ENCODE measurements around the gene EIF2D. TPM values are rescaled to one million over a fixed set of nuclear protein-coding genes. Genes with fewer than 3 reads are reported as not detected.
"Not testable (repeated sequence)": the region's sequence is repeated elsewhere in the genome, so short reads cannot be mapped to it uniquely, and the experiment has no call there.

EIF2D gene
- total and polyA plus RNA-seq, 8 donors: 37.5 to 110 (median 90.7) TPM

- H3K4me3 ChIP-seq: no peak overlapping the region
- no peaks in the 10 kb centered on the region for H3K27me3 ChIP-seq
- peaks cover 0 to 22% of the 10 kb centered on the region in 2 donors for H3K36me3 ChIP-seq
- no peak for ATAC-seq
- TF ChIP-seq CTCF (IDR thresholded peaks at IDR 0.05): no peak
- no peaks in the 10 kb centered on the region for H3K4me1 ChIP-seq
- no peak overlapping the region for H3K27ac ChIP-seq
- H3K9me3 ChIP-seq: no peaks in the 10 kb centered on the region
- DNase-seq: no peak
- intact Hi-C loops (cut with DNase I): no loop called here
These were observed 35.0 kb upstream of the EIF2D start for GRCh38 chr1:206647224-206647623.

- ATAC-seq (no peak), DNase-seq (no peak)
- intact Hi-C loops (cut with DNase I): no loop called here
- H3K9me3 ChIP-seq: no peaks in the 10 kb centered on the region
- H3K27me3 ChIP-seq: no peaks in the 10 kb centered on the region
- no peaks in the 10 kb centered on the region for H3K4me1 ChIP-seq
- H3K4me3 ChIP-seq: no peak overlapping the region
- TF ChIP-seq CTCF (IDR thresholded peaks at IDR 0.05): no peak
- H3K27ac ChIP-seq: no peak overlapping the region
- peaks cover 0 to 22% of the 10 kb centered on the region in 2 donors for H3K36me3 ChIP-seq
These were observed 34.2 kb upstream of the EIF2D start for GRCh38 chr1:206646504-206646903.

GRCh38 chr1:206643118-206643698, 30.9 kb upstream of the EIF2D start:
- Histone ChIP-seq H3K27ac (no peak overlapping the region), H3K4me1 (peaks cover 0 to under 1% of the 10 kb centered on the region in 2 donors), H3K9me3 (no peaks in the 10 kb centered on the region), H3K36me3 (peaks cover 0 to 16% of the 10 kb centered on the region in 2 donors), H3K4me3 (no peak overlapping the region), H3K27me3 (no peaks in the 10 kb centered on the region)
- TF ChIP-seq CTCF (IDR thresholded peaks at IDR 0.05): no peak
- DNase-seq (no peak), ATAC-seq (no peak)
- intact Hi-C loops (cut with DNase I): no loop called here

- ATAC-seq; H3K27ac ChIP-seq; H3K27me3 ChIP-seq; H3K4me1 ChIP-seq; H3K36me3 ChIP-seq; DNase-seq; intact Hi-C loops (cut with DNase I); H3K4me3 ChIP-seq; H3K9me3 ChIP-seq: not testable (repeated sequence)
These were observed 29.8 kb upstream of the EIF2D start for GRCh38 chr1:206642074-206642473.

GRCh38 chr1:206637605-206638004, 25.3 kb upstream of the EIF2D start:
- Histone ChIP-seq H3K4me3 (no peak overlapping the region), H3K36me3 (no peaks in the 10 kb centered on the region), H3K4me1 (peaks cover 21 to 38% of the 10 kb centered on the region in 2 donors), H3K9me3 (no peaks in the 10 kb centered on the region), H3K27me3 (peaks cover 0 to 10% of the 10 kb centered on the region in 2 donors), H3K27ac (peak overlapping the region in 1 of 2 donors; percentile 37)
- intact Hi-C loops (cut with DNase I): no loop called here
- TF ChIP-seq CTCF (IDR thresholded peaks at IDR 0.05): no peak
- ATAC-seq (no peak), DNase-seq (no peak)

GRCh38 chr1:206636671-206637070, 24.4 kb upstream of the EIF2D start:
- Histone ChIP-seq H3K27me3 (peaks cover 0 to 10% of the 10 kb centered on the region in 2 donors), H3K9me3 (no peaks in the 10 kb centered on the region), H3K4me1 (peaks cover 21 to 38% of the 10 kb centered on the region in 2 donors), H3K4me3 (peak overlapping the region in 1 of 2 donors; percentile 9), H3K27ac (peak overlapping the region in 1 of 2 donors; percentile 89), H3K36me3 (no peaks in the 10 kb centered on the region)
- ATAC-seq: no peak
- TF ChIP-seq CTCF (IDR thresholded peaks at IDR 0.05): no peak
- intact Hi-C loops (cut with DNase I): no loop called here
- no peak for DNase-seq

All from left lung (tissue), 10 donors.